ENCODE data around the gene TTC23.
"Not testable (repeated sequence)": the region's sequence is repeated elsewhere in the genome, so short reads cannot be mapped to it uniquely, and the experiment has no call there.

TTC23 gene

GRCh38 chr15:99121691-99122410 lies 127.5 kb downstream of the TTC23 start:
- DNase-seq (ENCODE audit: low read depth, low spot score): no peak

DNA sequence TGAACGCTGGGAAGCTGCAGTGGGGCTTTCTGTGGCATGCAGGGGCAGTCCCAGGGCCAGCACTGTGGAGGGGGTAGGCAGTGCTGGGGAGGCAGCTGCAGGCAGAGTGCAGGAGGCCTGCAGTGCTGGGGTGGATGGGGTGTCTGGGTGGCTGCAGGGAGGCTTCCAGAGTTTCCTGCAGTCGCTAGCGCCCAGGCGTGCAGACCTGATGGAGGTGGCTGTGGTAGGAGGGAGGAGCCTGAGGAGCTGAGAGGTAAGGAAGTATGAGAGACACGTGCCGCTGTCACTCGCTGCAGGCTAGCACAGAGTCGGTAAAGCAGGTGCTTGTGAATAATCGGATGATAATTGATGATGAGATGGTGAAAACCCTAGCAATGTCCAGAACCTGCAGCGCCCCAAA lies 128.2 kb downstream of the TTC23 start:
- no peak for DNase-seq (ENCODE audit: low read depth, low spot score)

DNA sequence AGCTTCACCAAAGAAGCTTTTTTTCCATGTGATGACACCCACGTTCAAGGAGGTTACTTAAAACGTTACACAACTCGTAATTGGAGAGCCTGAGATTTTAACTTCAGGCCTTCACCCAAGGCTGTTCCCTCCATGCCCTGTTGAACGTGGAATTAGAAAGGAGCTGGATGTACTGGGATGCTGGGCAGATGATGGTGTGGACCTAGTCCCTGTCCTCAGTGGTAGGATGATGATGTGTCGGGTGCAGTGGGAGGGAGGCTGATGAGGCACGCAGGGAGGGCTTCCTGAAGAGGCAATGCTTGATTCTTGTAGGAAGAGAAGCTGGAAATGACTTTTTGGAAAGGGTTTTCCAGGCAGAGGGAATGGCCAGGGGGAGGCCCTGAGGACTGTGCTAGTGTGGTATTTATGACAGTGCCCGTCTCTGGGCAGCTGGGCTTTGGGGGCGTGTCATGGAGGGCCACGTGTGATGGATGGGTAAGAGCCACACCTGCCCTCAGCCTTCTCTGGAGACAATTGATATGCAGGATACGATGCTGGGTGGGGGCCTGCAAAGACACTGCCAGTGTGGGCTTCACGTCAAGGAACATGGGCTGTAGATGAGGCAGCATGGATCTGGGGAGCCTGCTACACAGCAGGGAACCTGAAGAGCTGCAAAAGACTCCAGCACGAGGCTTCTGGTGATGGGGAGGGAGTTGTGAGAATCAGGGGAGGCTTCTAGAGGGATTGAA lies 129.2 kb downstream of the TTC23 start:
- no peak for DNase-seq (ENCODE audit: low read depth, low spot score)

GRCh38 chr15:99118801-99119546 lies 130.4 kb downstream of the TTC23 start:
- no peak for DNase-seq (ENCODE audit: low read depth, low spot score)

- DNase-seq (ENCODE audit: low read depth, low spot score): no peak
These were observed 131.1 kb downstream of the TTC23 start for GRCh38 chr15:99118258-99118632.

GRCh38 chr15:99117563-99118257 lies 131.7 kb downstream of the TTC23 start:
- DNase-seq (ENCODE audit: low read depth, low spot score): no peak

- no peak for DNase-seq (ENCODE audit: low read depth, low spot score)
These were observed 132.3 kb downstream of the TTC23 start for GRCh38 chr15:99117111-99117510.

DNA sequence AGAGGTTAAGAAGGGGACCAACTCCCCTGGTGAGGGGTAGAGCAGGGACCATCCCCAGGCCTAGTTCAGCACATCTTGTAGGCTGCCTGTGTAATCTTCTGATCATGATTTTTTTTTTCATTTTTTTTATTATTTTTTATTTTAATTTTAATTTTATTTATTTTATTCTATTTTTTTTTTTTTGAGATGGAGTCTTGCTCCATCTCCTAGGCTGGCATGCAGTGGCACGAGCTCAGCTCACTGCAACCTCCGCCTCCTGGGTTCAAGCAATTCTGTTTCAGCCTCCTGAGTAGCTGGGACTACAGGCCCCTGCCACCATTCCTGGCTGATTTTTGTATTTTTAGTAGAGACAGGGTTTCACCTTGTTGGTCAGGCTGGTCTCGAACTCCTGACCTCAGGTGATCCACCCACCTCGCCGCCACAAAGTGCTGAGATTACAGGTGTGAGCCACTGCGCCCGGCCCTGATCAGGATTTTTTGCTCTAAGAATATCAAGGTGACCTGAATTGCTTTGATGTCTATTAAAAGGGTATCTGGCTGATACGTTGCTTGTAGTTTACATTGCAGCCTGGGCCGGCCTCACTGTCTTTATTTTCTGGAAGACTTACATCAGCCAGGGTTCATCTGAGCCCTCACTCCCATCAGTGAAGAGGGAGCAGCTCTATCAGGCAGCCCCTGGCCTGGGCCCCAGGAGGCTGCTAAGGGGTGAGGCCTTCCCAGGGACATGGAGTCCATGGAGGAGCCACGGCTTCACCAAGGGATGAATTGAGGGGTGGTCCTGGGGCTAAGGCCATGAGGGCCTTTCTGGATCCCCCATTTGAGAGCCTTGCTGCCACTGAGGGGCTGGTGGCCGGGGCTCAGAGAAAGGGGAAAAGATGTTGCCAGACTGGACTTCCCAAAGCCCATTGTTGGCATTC lies 133.8 kb downstream of the TTC23 start:
- DNase-seq (ENCODE audit: low read depth, low spot score): no peak

- DNase-seq (ENCODE audit: low read depth, low spot score): no peak
These were observed 134.7 kb downstream of the TTC23 start for GRCh38 chr15:99114511-99115299.

DNA sequence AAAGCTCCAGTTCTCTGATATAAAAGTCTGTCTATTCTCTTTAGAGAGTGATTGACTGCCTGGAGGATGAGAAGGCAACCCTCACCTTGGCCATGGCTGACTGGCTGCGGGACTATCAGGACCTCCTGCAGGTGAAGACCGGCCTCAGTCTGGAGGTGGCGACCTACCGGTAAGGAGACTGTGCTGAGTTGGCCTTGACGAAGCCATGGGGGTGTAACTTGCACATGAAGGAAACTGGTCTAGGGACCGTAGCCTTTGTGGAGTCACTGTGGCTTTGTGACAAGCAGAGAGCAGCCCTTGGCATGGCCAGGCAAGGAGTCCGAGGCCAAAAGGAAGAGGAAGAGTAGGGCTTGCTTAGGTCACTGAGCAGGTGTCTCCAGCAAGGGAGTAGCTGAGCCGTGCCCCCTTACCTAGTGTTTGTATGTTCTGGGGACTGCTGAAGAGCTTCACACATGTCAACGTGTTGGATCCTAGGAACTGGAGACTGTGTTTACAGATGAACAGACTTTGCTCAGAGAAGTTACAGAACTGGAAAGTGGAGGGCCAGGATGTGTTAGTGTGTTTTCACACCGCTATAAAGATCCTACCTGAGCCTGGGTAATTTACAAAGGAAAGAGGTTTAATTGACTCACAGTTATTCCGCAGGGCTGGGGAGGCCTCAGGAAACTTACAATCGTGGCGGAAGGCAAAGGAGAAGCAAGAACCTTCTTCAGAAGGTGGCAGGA lies 135.7 kb downstream of the TTC23 start:
- no peak for DNase-seq (ENCODE audit: low read depth, low spot score)

DNA sequence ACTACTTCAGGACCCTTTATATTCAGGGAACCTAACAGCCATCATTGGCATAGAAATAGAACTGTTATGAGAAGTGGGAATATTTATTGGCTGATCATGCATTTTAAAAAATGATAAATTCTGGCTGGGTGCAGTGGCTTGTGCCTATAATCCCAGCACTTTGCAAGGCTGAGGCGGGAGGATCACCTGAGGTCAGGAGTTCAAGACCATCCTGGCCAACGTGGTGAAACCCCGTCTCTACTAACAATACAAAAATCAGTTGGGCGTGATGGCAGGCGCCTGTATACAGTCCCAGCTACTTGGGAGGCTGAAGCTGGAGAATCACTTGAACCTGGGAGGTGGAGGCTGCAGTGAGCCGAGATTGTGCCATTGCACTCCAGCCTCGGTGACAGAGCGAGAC lies 137.7 kb downstream of the TTC23 start:
- DNase-seq (ENCODE audit: low read depth, low spot score): not testable (repeated sequence)

GRCh38 chr15:99110581-99111320 lies 138.6 kb downstream of the TTC23 start:
- DNase-seq (ENCODE audit: low read depth, low spot score): no peak

GRCh38 chr15:99110093-99110492 lies 139.3 kb downstream of the TTC23 start:
- no peak for DNase-seq (ENCODE audit: low read depth, low spot score)

- DNase-seq (ENCODE audit: low read depth, low spot score): no peak
These were observed 139.8 kb downstream of the TTC23 start for GRCh38 chr15:99109555-99110021.

DNA sequence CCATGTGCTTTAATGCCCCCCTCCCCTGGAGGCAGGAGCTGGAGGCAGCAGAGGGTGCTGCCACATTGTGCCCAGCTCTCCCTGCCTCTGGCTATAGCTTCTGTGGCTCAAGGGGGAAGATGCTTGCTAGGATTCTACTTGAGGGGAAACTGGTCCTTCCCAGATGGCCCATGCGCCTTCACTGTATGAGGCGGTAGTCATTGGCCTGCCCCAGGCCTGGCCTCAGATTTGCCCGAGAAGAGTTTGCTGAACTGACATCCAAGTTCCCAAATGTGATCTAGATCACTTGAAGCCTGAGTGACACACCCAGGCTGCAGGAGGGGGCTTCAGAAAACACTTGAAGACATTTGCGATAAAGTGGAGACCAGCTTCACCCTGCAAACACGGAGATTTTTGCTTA lies 140.4 kb downstream of the TTC23 start:
- DNase-seq (ENCODE audit: low read depth, low spot score): no peak

DNA sequence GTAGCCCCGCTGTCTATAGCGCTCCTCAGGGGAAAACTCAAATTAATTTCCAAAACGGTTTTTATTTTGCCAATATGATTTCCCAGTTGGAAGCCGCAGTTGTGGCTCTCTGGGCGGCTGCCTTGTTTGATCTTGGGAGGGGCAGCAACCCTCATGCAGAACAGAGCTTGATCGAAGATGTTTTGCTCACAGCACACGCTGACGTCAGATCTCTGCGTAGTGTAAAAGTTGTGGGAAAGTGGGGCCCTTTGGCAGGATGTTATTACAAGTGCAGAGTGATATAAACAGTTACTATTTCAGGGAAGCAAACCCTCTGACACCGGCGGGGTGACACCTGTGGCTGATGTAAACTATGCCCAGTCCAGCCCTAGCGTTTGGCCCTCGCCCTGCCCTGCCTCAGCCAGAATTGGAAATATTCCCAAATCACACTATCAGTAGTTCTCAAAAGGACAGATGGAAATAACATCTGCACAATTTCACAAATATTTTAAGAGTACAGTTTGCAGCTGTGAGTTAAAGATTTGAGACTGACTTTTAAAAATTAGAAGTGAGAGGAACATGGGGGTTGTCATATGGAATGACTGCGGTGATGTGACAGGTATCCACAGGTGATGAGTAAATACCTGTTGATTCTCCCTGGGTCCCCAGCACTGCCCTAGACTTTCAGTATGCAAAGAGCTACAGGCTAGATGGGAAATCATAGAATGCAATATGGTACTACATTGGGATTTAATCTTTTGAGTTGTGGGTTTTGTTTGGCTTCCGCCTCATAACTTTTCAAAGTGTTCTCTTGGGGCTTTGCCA lies 142.8 kb downstream of the TTC23 start:
- no peak for DNase-seq (ENCODE audit: low read depth, low spot score)

GRCh38 chr15:99105514-99106341 lies 143.7 kb downstream of the TTC23 start:
- DNase-seq (ENCODE audit: low read depth, low spot score): no peak

Data from smooth muscle cell of the brain vasculature (primary cell).